ENCODE data around the gene SGO2. TPM values are rescaled to one million over a fixed set of nuclear protein-coding genes. Genes with fewer than 3 reads are reported as not detected.
"Not testable (repeated sequence)": the region's sequence is repeated elsewhere in the genome, so short reads cannot be mapped to it uniquely, and the experiment has no call there.

SGO2 gene
- total RNA-seq, 2 experiments from 2014 or later = 50.2 to 58.4 TPM

GRCh38 chr2:200540793-200541192 lies 14.8 kb downstream of the SGO2 start:
- Mint-ChIP-seq H3K9me3 (no peaks in the 10 kb centered on the region), H3K4me1 (ENCODE audit: low read depth) (no peaks in the 10 kb centered on the region), H3K27me3 (no peaks in the 10 kb centered on the region), H3K4me3 (no peak overlapping the region), H3K36me3 (ENCODE audit: low read depth) (peaks cover 56% of the 10 kb centered on the region), H3K27ac (no peak overlapping the region)
- POLR2A ChIA-PET = no interaction called here
- CTCF ChIA-PET = no interaction called here
- no peak for ATAC-seq
- no peak for DNase-seq
- TF ChIP-seq, protein P1, sequence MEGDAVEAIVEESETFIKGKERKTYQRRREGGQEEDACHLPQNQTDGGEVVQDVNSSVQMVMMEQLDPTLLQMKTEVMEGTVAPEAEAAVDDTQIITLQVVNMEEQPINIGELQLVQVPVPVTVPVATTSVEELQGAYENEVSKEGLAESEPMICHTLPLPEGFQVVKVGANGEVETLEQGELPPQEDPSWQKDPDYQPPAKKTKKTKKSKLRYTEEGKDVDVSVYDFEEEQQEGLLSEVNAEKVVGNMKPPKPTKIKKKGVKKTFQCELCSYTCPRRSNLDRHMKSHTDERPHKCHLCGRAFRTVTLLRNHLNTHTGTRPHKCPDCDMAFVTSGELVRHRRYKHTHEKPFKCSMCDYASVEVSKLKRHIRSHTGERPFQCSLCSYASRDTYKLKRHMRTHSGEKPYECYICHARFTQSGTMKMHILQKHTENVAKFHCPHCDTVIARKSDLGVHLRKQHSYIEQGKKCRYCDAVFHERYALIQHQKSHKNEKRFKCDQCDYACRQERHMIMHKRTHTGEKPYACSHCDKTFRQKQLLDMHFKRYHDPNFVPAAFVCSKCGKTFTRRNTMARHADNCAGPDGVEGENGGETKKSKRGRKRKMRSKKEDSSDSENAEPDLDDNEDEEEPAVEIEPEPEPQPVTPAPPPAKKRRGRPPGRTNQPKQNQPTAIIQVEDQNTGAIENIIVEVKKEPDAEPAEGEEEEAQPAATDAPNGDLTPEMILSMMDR (IDR thresholded peaks at IDR 0.05) = no peak
- intact Hi-C loops (cut with micrococcal nuclease) = no loop called here

DNA sequence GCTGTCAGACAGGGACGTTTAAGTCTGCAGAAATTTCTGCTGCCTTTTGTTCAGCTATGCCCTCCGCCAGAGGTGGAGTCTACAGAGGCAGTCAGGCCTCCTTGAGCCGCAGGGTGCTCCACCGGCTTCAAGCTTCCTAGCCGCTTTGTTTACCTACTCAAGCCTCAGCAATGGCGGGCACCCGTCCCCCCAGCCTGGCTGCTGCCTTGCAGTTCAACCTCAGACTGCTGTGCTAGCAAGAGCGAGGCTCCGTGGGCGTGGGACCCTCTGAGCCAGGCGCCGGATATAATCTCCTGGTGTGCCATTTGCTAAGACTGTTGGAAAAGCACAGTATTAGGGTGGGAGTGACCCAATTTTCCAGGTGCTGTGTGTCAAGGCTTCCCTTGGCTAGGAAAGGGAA lies 40.6 kb downstream of the SGO2 start:
- POLR2A ChIA-PET; H3K9me3 Mint-ChIP-seq; H3K27me3 Mint-ChIP-seq; intact Hi-C loops (cut with micrococcal nuclease); ATAC-seq; H3K4me1 Mint-ChIP-seq (ENCODE audit: low read depth); H3K4me3 Mint-ChIP-seq; H3K27ac Mint-ChIP-seq; DNase-seq: not testable (repeated sequence)
- CTCF ChIA-PET = interaction anchor here (1.1 kb wide), 1 partner anchor 12 kb away, joined by 3 read pairs; no protein-coding TSS in a partner anchor
- peaks cover 32% of the 10 kb centered on the region for H3K36me3 Mint-ChIP-seq (ENCODE audit: low read depth)

DNA sequence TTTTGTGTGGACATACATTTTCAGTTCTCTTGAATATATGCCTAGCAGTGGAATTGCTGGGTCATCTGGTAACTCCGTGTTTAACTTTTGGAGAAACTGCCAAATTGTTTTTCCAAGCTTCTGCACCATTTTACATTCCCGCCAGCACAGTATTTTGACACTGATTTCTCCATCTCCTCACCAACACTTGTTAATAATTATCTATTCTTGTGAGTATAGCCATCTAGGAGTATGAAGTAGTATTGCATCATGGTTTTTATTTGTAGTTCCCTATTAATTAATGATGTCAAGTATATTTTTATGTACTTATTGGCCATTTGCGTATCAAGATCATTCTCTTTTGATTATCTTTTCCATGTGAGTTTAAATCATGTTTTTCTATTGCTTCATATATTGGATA lies 41.9 kb downstream of the SGO2 start:
- Mint-ChIP-seq H3K4me1 (ENCODE audit: low read depth) (no peaks in the 10 kb centered on the region), H3K36me3 (ENCODE audit: low read depth) (peaks cover 26% of the 10 kb centered on the region), H3K4me3 (no peak overlapping the region), H3K27ac (no peak overlapping the region), H3K9me3 (no peaks in the 10 kb centered on the region), H3K27me3 (no peaks in the 10 kb centered on the region)
- CTCF ChIA-PET = no interaction called here
- POLR2A ChIA-PET = no interaction called here
- intact Hi-C loops (cut with micrococcal nuclease) = no loop called here
- ATAC-seq (no peak), DNase-seq (no peak)
- TF ChIP-seq, protein P1 (IDR thresholded peaks at IDR 0.05) = no peak

- H3K9me3 Mint-ChIP-seq = no peaks in the 10 kb centered on the region
- TF ChIP-seq, protein P1 (IDR thresholded peaks at IDR 0.05) = peak; percentile 64
- intact Hi-C loops (cut with micrococcal nuclease) = loop anchor here (5.0 kb wide), 1 partner anchor 131 kb away; no protein-coding TSS in a partner anchor
- peaks cover 1% of the 10 kb centered on the region for H3K27me3 Mint-ChIP-seq
- H3K36me3 Mint-ChIP-seq (ENCODE audit: low read depth) = peaks cover 28% of the 10 kb centered on the region
- H3K27ac Mint-ChIP-seq = peak overlapping the region; percentile 6
- H3K4me3 Mint-ChIP-seq = no peak overlapping the region
- DNase-seq (no peak), ATAC-seq (no peak)
- peaks cover 7% of the 10 kb centered on the region for H3K4me1 Mint-ChIP-seq (ENCODE audit: low read depth)
- ChIA-PET POLR2A (no interaction called here), CTCF (interaction anchor here (0.7 to 1.3 kb wide), 6 partner anchors 9 to 161 kb away, joined by 3 to 7 read pairs (median 4); no protein-coding TSS in a partner anchor)
These were observed 50.0 kb downstream of the SGO2 start for GRCh38 chr2:200575957-200576356.

- intact Hi-C loops (cut with micrococcal nuclease) = loop anchor here (5.0 kb wide), 1 partner anchor 130 kb away; no protein-coding TSS in a partner anchor
- Mint-ChIP-seq H3K36me3 (ENCODE audit: low read depth) (peaks cover 24% of the 10 kb centered on the region), H3K4me1 (ENCODE audit: low read depth) (peaks cover 7% of the 10 kb centered on the region), H3K4me3 (no peak overlapping the region), H3K9me3 (no peaks in the 10 kb centered on the region), H3K27me3 (peaks cover 1% of the 10 kb centered on the region), H3K27ac (no peak overlapping the region)
- CTCF ChIA-PET = no interaction called here
- DNase-seq = no peak
- POLR2A ChIA-PET = no interaction called here
- no peak for ATAC-seq
- TF ChIP-seq, protein P1 (IDR thresholded peaks at IDR 0.05) = no peak
These were observed 51.0 kb downstream of the SGO2 start for GRCh38 chr2:200577027-200577426.
